Brain pericyte (primary cell): Measurements from ENCODE around the gene CD34.

Experiments
- DNase-seq: peaks from one replicate; pipeline ENCODE4 v3.0.0-alpha.2; 2012; ENCODE audit warnings: low read depth, low spot score

Gene CD34

GRCh38 chr1:207833381-207833780 lies 77.5 kb downstream of the CD34 start:
- DNase-seq = no peak

GRCh38 chr1:207832796-207833195 lies 78.1 kb downstream of the CD34 start:
- no peak for DNase-seq

GRCh38 chr1:207831517-207832327 lies 79.2 kb downstream of the CD34 start:
- no peak for DNase-seq
